ENCODE measurements around the gene EPGN. TPM values are rescaled to one million over a fixed set of nuclear protein-coding genes. Genes with fewer than 3 reads are reported as not detected.

Gene EPGN
- total and polyA plus RNA-seq, 9 donors: 0.18 to 6.5 (median 0.34) TPM; not detected in 3

GRCh38 chr4:74278490-74278889 lies 29.8 kb upstream of the EPGN start:
- Histone ChIP-seq H3K4me3 (no peak overlapping the region), H3K9me3 (no peaks in the 10 kb centered on the region), H3K36me3 (no peaks in the 10 kb centered on the region), H3K4me1 (ENCODE audit: insufficient read depth) (no peaks in the 10 kb centered on the region), H3K27ac (no peak overlapping the region), H3K27me3 (no peaks in the 10 kb centered on the region)
- 68 to 81% (median 76%) methylated on average over 3 of the region's 3 CpGs for WGBS, 3 donors
- intact Hi-C loops (cut with DNase I): no loop called here
- DNase-seq: no peak
- TF ChIP-seq EP300 (IDR thresholded peaks at IDR 0.05) (no peak), CTCF (IDR thresholded peaks at IDR 0.05) (no peak), POLR2A (IDR thresholded peaks at IDR 0.05) (no peak)

- no peak overlapping the region for H3K4me3 ChIP-seq
- no peak overlapping the region for H3K27ac ChIP-seq
- intact Hi-C loops (cut with DNase I): no loop called here
- H3K27me3 ChIP-seq: no peaks in the 10 kb centered on the region
- 92 to 98% (median 94%) methylated on average over 3 of the region's 3 CpGs for WGBS, 3 donors
- H3K36me3 ChIP-seq: no peaks in the 10 kb centered on the region
- DNase-seq: no peak
- TF ChIP-seq EP300 (IDR thresholded peaks at IDR 0.05): no peak
- no peaks in the 10 kb centered on the region for H3K9me3 ChIP-seq
- H3K4me1 ChIP-seq (ENCODE audit: insufficient read depth): no peaks in the 10 kb centered on the region
These were observed 28.6 kb upstream of the EPGN start for GRCh38 chr4:74279716-74280115.

- Histone ChIP-seq H3K36me3 (no peaks in the 10 kb centered on the region), H3K27me3 (no peaks in the 10 kb centered on the region), H3K4me3 (no peak overlapping the region), H3K4me1 (ENCODE audit: insufficient read depth) (no peaks in the 10 kb centered on the region), H3K9me3 (no peaks in the 10 kb centered on the region), H3K27ac (no peak overlapping the region)
- intact Hi-C loops (cut with DNase I): no loop called here
- DNase-seq: no peak
- no peak for TF ChIP-seq CTCF (IDR thresholded peaks at IDR 0.05)
- TF ChIP-seq EP300 (IDR thresholded peaks at IDR 0.05): no peak
- TF ChIP-seq POLR2A (IDR thresholded peaks at IDR 0.05): no peak
These were observed 25.3 kb upstream of the EPGN start for GRCh38 chr4:74282926-74283325.

GRCh38 chr4:74283614-74284013 lies 24.7 kb upstream of the EPGN start:
- H3K27me3 ChIP-seq: no peaks in the 10 kb centered on the region
- intact Hi-C loops (cut with DNase I): no loop called here
- DNase-seq: no peak
- no peaks in the 10 kb centered on the region for H3K36me3 ChIP-seq
- no peaks in the 10 kb centered on the region for H3K9me3 ChIP-seq
- WGBS, 3 donors: 87 to 96% (median 91%) methylated on average over 2 of the region's 2 CpGs
- H3K4me1 ChIP-seq (ENCODE audit: insufficient read depth): no peaks in the 10 kb centered on the region
- no peak for TF ChIP-seq POLR2A (IDR thresholded peaks at IDR 0.05)
- no peak for TF ChIP-seq CTCF (IDR thresholded peaks at IDR 0.05)
- TF ChIP-seq EP300 (IDR thresholded peaks at IDR 0.05): no peak
- H3K27ac ChIP-seq: no peak overlapping the region
- no peak overlapping the region for H3K4me3 ChIP-seq

- Histone ChIP-seq H3K27ac (no peak overlapping the region), H3K4me1 (ENCODE audit: insufficient read depth) (no peaks in the 10 kb centered on the region), H3K9me3 (no peaks in the 10 kb centered on the region), H3K36me3 (no peaks in the 10 kb centered on the region), H3K4me3 (no peak overlapping the region), H3K27me3 (no peaks in the 10 kb centered on the region)
- no peak for DNase-seq
- WGBS, 3 donors: 71 to 80% (median 77%) methylated on average over 3 of the region's 3 CpGs
- intact Hi-C loops (cut with DNase I): no loop called here
- TF ChIP-seq CTCF (IDR thresholded peaks at IDR 0.05) (no peak), EP300 (IDR thresholded peaks at IDR 0.05) (no peak), POLR2A (IDR thresholded peaks at IDR 0.05) (no peak)
These were observed 24.2 kb upstream of the EPGN start for GRCh38 chr4:74284053-74284452.
